HG03175 (cell line): ENCODE measurements around the gene CLDN22.

ENCODE experiments used
- ATAC-seq: cut with Tn5 transposase; IDR thresholded peaks from one replicate; pipeline ENCODE4 v1.9.1; 2021; ENCODE audit warnings: mild to moderate bottlenecking, moderate library complexity; ENCODE audit not compliant: unreplicated experiment

The CLDN22 gene

GRCh38 chr4:183323295-183323694 lies 3.2 kb upstream of the CLDN22 start:
- no peak for ATAC-seq

- ATAC-seq, result no peak
Observed at GRCh38 chr4:183322326-183322725, 2.2 kb upstream of the CLDN22 start, which contains the start of gene CLDN24. TSS of gene CLDN24 (minus strand) at chr4:183322426. CDS start at chr4:183322426, 0 bp downstream.

GRCh38 chr4:183321516-183321915 lies 1.4 kb upstream of the CLDN22 start:
- ATAC-seq, result no peak

- peak; percentile 68 for ATAC-seq
Observed at GRCh38 chr4:183321079-183321478, 1.0 kb upstream of the CLDN22 start.

- no peak for ATAC-seq
Observed at GRCh38 chr4:183318656-183319055, 1.4 kb downstream of the CLDN22 start.

GRCh38 chr4:183314806-183315205 lies 5.3 kb downstream of the CLDN22 start:
- no peak for ATAC-seq

GRCh38 chr4:183314336-183314735 lies 5.7 kb downstream of the CLDN22 start:
- ATAC-seq, result no peak

GRCh38 chr4:183312841-183313240 lies 7.2 kb downstream of the CLDN22 start:
- ATAC-seq, result no peak

GRCh38 chr4:183306811-183307210 lies 13.3 kb downstream of the CLDN22 start:
- no peak for ATAC-seq

- no peak for ATAC-seq
Observed at GRCh38 chr4:183304538-183304937, 15.5 kb downstream of the CLDN22 start.

GRCh38 chr4:183304067-183304466 lies 16.0 kb downstream of the CLDN22 start:
- no peak for ATAC-seq

- ATAC-seq, result no peak
Observed at GRCh38 chr4:183303301-183303700, 16.8 kb downstream of the CLDN22 start.

GRCh38 chr4:183300655-183301054 lies 19.4 kb downstream of the CLDN22 start:
- ATAC-seq, result no peak

GRCh38 chr4:183300070-183300469 lies 20.0 kb downstream of the CLDN22 start:
- ATAC-seq, result no peak

- no peak for ATAC-seq
Observed at GRCh38 chr4:183299464-183299863, 20.6 kb downstream of the CLDN22 start.

GRCh38 chr4:183297675-183298074 lies 22.4 kb downstream of the CLDN22 start:
- peak; percentile 92 for ATAC-seq

GRCh38 chr4:183295711-183296110 lies 24.4 kb downstream of the CLDN22 start:
- ATAC-seq, result no peak

- no peak for ATAC-seq
Observed at GRCh38 chr4:183291070-183291469, 29.0 kb downstream of the CLDN22 start.

- ATAC-seq, result no peak
Observed at GRCh38 chr4:183289688-183290087, 30.4 kb downstream of the CLDN22 start.

GRCh38 chr4:183288955-183289354 lies 31.1 kb downstream of the CLDN22 start:
- ATAC-seq, result no peak

- peak; percentile 82 for ATAC-seq
Observed at GRCh38 chr4:183287677-183288076, 32.4 kb downstream of the CLDN22 start.

GRCh38 chr4:183287309-183287659 lies 32.8 kb downstream of the CLDN22 start:
- ATAC-seq, result peak; percentile 85

- ATAC-seq, result peak; percentile 28
Observed at GRCh38 chr4:183286590-183287308, 33.3 kb downstream of the CLDN22 start.
